Sigmoid colon (tissue), 7 donors: Measurements from ENCODE around the gene KLK2. TPM values are rescaled to one million over a fixed set of nuclear protein-coding genes. Genes with fewer than 3 reads are reported as not detected.

Experiments used
- DNase-seq: peaks from one replicate; pipeline ENCODE4 v3.0.0-alpha.2; 2019
- H3K27ac ChIP-seq, 4 donors: fragments of 200-600 bp; sonication (generic); one replicate each; pipeline ENCODE4 v1.5.1; 2016 to 2019; ENCODE audit warnings: mild to moderate bottlenecking in 1 of 4
- H3K27me3 ChIP-seq, 3 donors: fragments of 200-600 bp; sonication (generic); one replicate each; pipeline ENCODE4 v1.5.1; 2019; ENCODE audit warnings: mild to moderate bottlenecking in 1 of 3
- H3K36me3 ChIP-seq, 4 donors: fragments of 200-600 bp; sonication (generic); one replicate each; pipeline ENCODE4 v1.5.1; 2016 to 2019
- H3K4me1 ChIP-seq, 4 donors: fragments of 200-600 bp; sonication (generic); one replicate each; pipeline ENCODE4 v1.5.1; 2017 to 2019
- H3K4me3 ChIP-seq, 4 donors: fragments of 200-600 bp; sonication (generic); one replicate each; pipeline ENCODE4 v1.5.1; 2017 to 2019; ENCODE audit warnings: mild to moderate bottlenecking in 2 of 4, moderate library complexity in 1 of 4
- H3K9me3 ChIP-seq, 4 donors: fragments of 200-600 bp in 3 of 4; sonication (generic) in 3 of 4; one replicate each; pipeline versions ENCODE4 v1.5.1 to v1.6.1; 2013 to 2019
- CTCF ChIP-seq, 4 experiments: fragments of 450-650 bp in 3 of 4; fragments of 200-600 bp in 1 of 4; IDR thresholded peaks; one replicate each; pipeline ENCODE4 v1.5.1; 2016 to 2019; ENCODE audit warnings: antibody characterized with exemption in 4 of 4, mild to moderate bottlenecking in 3 of 4, moderate library complexity in 2 of 4
- EP300 ChIP-seq, 4 donors: sonication (generic); formaldehyde crosslinking; IDR thresholded peaks; one replicate each; pipeline ENCODE4 v1.6.1; 2017; ENCODE audit warnings: antibody characterized with exemption in 4 of 4
- POLR2A ChIP-seq, 2 donors: fragments of 450-650 bp; IDR thresholded peaks; one replicate each; pipeline ENCODE4 v1.6.1; 2016; ENCODE audit warnings: antibody characterized with exemption in 2 of 2, mild to moderate bottlenecking in 2 of 2, moderate library complexity in 2 of 2
- POLR2AphosphoS5 ChIP-seq, 4 donors: sonication (generic); formaldehyde crosslinking; IDR thresholded peaks; one replicate each; pipeline ENCODE4 v1.6.1; 2017; ENCODE audit warnings: antibody characterized with exemption in 4 of 4
- WGBS, 2 donors: extraction: QIAGEN DNeasy Blood & Tissue Kit; methylation state at CpG; one replicate each; pipeline ENCODE4 v1.1.7; 2013; 5-methylcytosine and 5-hydroxymethylcytosine counted together
- intact Hi-C: fragments of 100-400 bp; cut with DNase I; formaldehyde crosslinking; loops from one replicate; pipeline ENCODE4 v1.15.1; 2023
- polyA plus RNA-seq, 3 donors: library from polyadenylated mRNA; stranded (reverse); fragments of 200-250 nt; gene quantifications; one replicate each; pipeline ENCODE4 v1.2.3, GENCODE V29; 2013
- total RNA-seq, 4 donors: library from RNA; depleted of rRNA; stranded (reverse); fragments of >200 nt; gene quantifications; one replicate each; pipeline ENCODE4 v1.1.0, GENCODE V29; 2016
- donor health status: healthy with polysubstance abuse.
- donor health status: Bipolar disorder and iron deficiency.
- donor health status: healthy.

KLK2 gene
- total and polyA plus RNA-seq, 7 donors: 0.28 TPM; not detected in 6

DNA sequence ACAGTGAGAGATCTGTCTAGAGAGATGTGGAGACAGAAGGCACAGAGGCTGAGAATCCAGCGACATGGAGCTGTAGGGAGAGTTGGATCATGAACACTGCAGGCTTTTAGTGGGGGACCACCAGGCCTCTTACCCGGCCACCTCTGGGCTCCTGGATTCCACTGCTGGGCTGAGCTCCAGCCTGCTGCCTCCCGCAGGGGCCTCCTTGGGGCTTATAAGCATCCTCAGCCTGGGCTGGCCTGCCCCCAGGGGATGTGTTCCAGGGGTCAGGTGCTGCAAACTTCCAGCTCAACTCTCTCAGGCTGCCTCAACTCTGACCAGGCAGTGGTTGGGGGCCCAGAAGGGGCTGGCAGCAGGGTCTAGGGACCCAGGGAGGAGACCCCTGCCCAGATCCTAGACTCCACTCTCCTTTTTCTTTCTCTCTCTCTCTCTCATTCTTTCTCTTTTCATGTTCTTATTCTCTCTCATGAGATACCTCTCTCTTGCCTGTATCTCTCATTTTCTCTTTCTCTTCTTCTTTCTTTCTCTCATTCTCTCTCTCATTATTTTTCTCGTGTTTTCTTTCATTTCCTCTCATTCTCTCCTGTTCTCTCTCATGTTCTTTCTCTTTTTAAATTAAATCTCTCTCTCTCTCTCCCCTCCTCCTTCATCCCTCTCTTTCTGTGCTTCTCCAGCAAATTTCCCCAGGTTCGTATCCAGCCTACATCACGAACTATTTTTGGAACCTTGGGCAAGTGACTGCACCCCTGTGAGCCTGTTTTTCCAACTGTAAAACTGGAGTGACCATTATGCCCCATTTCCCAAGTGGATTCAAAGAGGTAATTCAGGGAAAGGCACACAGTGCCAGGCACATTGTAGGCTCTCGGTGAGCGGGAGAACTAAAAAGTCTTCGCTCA lies 38.2 kb downstream of the KLK2 start, which contains the start of gene KLK4:
Gene KLK4, minus strand, starts transcription at position 190 of the 896 bp plus-strand sequence. CDS start 657 bp downstream, outside the sequence.
- WGBS, 2 donors: 70% methylated on average over 9 of the region's 9 CpGs
- TF ChIP-seq EP300 (IDR thresholded peaks at IDR 0.05) (no peak), POLR2AphosphoS5 (IDR thresholded peaks at IDR 0.05) (no peak), POLR2A (IDR thresholded peaks at IDR 0.05) (no peak), CTCF (IDR thresholded peaks at IDR 0.05) (no peak)
- H3K27me3 ChIP-seq: peaks cover 19 to 83% (median 55%) of the 10 kb centered on the region in 3 donors

GRCh38 chr19:50912102-50912599 lies 38.9 kb downstream of the KLK2 start:
- H3K4me3 ChIP-seq: no peak overlapping the region
- H3K9me3 ChIP-seq: peaks cover 0 to 3% (median 0%) of the 10 kb centered on the region in 4 donors
- DNase-seq: no peak
- H3K36me3 ChIP-seq: no peaks in the 10 kb centered on the region
- TF ChIP-seq POLR2AphosphoS5 (IDR thresholded peaks at IDR 0.05): no peak
- TF ChIP-seq CTCF (IDR thresholded peaks at IDR 0.05): no peak
- no peak for TF ChIP-seq EP300 (IDR thresholded peaks at IDR 0.05)
- TF ChIP-seq POLR2A (IDR thresholded peaks at IDR 0.05): no peak
- no peak overlapping the region for H3K27ac ChIP-seq
- WGBS, 2 donors: 7 to 17% methylated on average over 21 of the region's 21 CpGs
- H3K4me1 ChIP-seq: peaks cover 0 to 6% (median 0%) of the 10 kb centered on the region in 4 donors
- intact Hi-C loops: no loop called here
- peaks cover 19 to 82% (median 52%) of the 10 kb centered on the region in 3 donors for H3K27me3 ChIP-seq

More for the DNA sequence above, 38.2 kb downstream of the KLK2 start, which contains the start of gene KLK4:
- Histone ChIP-seq H3K4me3 (no peak within 1 kb of the TSS), H3K9me3 (peaks cover 0 to 3% (median 0%) of the 10 kb centered on the region in 4 donors), H3K4me1 (peaks cover 0 to 6% (median 0%) of the 10 kb centered on the region in 4 donors), H3K27ac (no peak within 1 kb of the TSS), H3K36me3 (no peaks in the 10 kb centered on the region)
- no peak for DNase-seq
- intact Hi-C loops: no loop called here

DNA sequence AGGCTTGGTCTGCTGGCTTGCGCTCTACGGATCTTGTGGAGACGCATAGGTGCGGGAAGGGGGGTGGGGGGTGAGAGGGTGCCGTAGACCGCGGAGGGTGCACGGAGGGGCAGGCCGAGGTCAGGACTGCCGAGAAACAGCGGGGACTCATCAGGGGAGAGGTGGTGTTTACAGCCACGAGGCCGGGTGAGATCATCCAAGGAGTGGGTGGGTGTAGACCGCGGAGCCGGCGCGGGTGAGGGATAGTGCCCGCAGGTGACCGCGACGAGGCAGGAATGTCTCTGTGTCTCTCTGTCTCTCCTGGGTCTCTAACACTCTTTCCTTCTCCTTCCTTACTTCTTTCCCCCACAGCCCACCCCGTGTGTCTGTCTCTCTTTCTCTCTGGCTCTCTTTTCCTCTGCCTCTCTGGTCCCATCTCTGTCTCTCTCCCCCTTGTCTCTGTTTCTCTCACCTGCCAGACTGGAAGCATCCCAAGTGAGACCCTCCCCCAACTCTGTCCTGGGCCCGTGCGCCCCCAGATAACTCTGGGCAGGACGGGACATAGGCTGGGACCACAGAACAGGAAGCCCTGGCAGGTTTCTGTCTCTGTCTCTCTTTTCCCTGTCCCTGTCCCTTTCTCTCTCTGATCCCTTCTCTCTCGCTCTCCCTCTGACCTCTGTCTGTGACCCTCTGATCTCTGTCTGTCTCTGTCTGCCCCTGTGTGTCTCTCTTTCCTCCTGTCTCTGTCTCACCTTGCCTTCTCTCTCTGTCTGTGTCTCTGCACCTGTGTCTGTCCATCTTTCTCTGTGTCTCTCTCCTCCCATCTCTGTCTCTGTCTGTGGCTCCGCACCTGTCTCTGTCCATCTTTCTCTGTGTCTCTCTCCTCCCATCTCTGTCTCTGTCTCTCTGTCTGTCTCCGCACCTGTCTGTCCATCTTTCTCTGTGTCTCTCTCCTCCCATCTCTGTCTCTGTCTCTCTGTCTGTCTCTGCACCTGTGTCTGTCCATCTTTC lies 39.8 kb downstream of the KLK2 start:
- 9% methylated on average over 29 of the region's 29 CpGs for WGBS, 2 donors
- Histone ChIP-seq H3K4me3 (no peak overlapping the region), H3K4me1 (peaks cover 0 to 6% (median 0%) of the 10 kb centered on the region in 4 donors), H3K27ac (no peak overlapping the region), H3K9me3 (peaks cover 0 to 3% (median 0%) of the 10 kb centered on the region in 4 donors), H3K36me3 (no peaks in the 10 kb centered on the region), H3K27me3 (peaks cover 19 to 80% (median 46%) of the 10 kb centered on the region in 3 donors)
- no peak for DNase-seq
- TF ChIP-seq EP300 (IDR thresholded peaks at IDR 0.05) (no peak), CTCF (IDR thresholded peaks at IDR 0.05) (no peak), POLR2AphosphoS5 (IDR thresholded peaks at IDR 0.05) (no peak), POLR2A (IDR thresholded peaks at IDR 0.05) (no peak)
- intact Hi-C loops: no loop called here

DNA sequence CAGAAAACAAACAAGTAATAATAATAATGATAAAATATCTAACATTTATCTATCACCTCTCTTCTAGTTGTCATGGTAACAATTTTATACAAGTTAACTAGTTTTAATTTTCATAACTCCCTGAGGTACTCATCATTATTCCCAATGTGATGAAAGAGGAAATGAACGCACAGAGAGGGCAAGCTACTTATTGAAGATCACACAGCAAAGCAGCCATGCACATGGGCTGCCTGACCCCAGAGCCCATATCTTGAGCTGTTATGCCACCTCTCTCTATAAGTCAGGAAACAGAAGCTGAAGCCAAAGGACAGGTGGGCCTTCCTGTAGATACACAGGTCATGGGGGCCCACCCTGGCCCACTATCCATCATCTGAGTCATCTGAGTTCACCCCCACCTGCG lies 42.8 kb downstream of the KLK2 start:
- Histone ChIP-seq H3K27ac (no peak overlapping the region), H3K9me3 (no peaks in the 10 kb centered on the region), H3K27me3 (peaks cover 2 to 65% (median 24%) of the 10 kb centered on the region in 3 donors), H3K4me1 (no peaks in the 10 kb centered on the region), H3K4me3 (no peak overlapping the region), H3K36me3 (no peaks in the 10 kb centered on the region)
- intact Hi-C loops: no loop called here
- WGBS, 2 donors: 76 to 82% methylated on average over 2 of the region's 2 CpGs
- DNase-seq: no peak
- no peak for TF ChIP-seq POLR2AphosphoS5 (IDR thresholded peaks at IDR 0.05)
